Keratinocyte (primary cell): Measurements from ENCODE around the gene KLK11. TPM values are rescaled to one million over a fixed set of nuclear protein-coding genes. Genes with fewer than 3 reads are reported as not detected.

Experiments
- DNase-seq: peaks from one replicate; pipeline ENCODE4 v3.0.0-alpha.2; 2011; ENCODE audit warnings: low read depth, missing footprints, low spot score
- FAIRE-seq: peaks from 2 replicates; lab custom pipeline; 2011; peaks lifted over from hg19 to GRCh38; lab: Jason Lieb, UNC
- H2AFZ ChIP-seq: 2 replicates; pipeline ENCODE4 v1.6.0; 2012; ENCODE audit warnings: low read length, control low read depth, inconsistent platforms; ENCODE audit not compliant: control insufficient read depth
- H3K27ac ChIP-seq: 2 replicates; pipeline ENCODE4 v1.5.1; 2011; ENCODE audit warnings: low read length; ENCODE audit not compliant: control insufficient read depth, insufficient read depth
- H3K27me3 ChIP-seq: 3 replicates; pipeline ENCODE4 v1.6.0; 2011; ENCODE audit warnings: low read length; ENCODE audit not compliant: control insufficient read depth, insufficient read depth; ENCODE audit errors: extremely low read depth
- H3K36me3 ChIP-seq, 2 experiments: 2 replicates in 1 of 2; 3 replicates in 1 of 2; pipeline ENCODE4 v1.5.1; 2011; ENCODE audit warnings: low read length in 2 of 2, mild to moderate bottlenecking in 1 of 2; ENCODE audit not compliant: control insufficient read depth in 2 of 2, insufficient read depth in 2 of 2; ENCODE audit errors: extremely low read depth in 1 of 2
- H3K4me1 ChIP-seq: 3 replicates; pipeline ENCODE4 v1.5.1; 2011; ENCODE audit warnings: low read length; ENCODE audit not compliant: control insufficient read depth, insufficient read depth; ENCODE audit errors: extremely low read depth
- H3K4me2 ChIP-seq: 3 replicates; pipeline ENCODE4 v1.6.0; 2011; ENCODE audit warnings: low read depth, low read length; ENCODE audit not compliant: control insufficient read depth, insufficient read depth; ENCODE audit errors: extremely low read depth
- H3K4me3 ChIP-seq, 3 experiments: fragments of 200-600 bp in 1 of 3; sonication (generic) in 1 of 3; 2 replicates in 2 of 3; 3 replicates in 1 of 3; pipeline ENCODE4 v1.5.1; 2011 to 2016; ENCODE audit warnings: low read length in 3 of 3, mild to moderate bottlenecking in 3 of 3, control low read depth in 2 of 3, inconsistent platforms in 1 of 3, low read depth in 1 of 3, mixed read lengths in 1 of 3, mixed run types in 1 of 3, moderate library complexity in 1 of 3; ENCODE audit not compliant: control insufficient read depth in 2 of 3, insufficient read depth in 2 of 3; ENCODE audit errors: extremely low read depth in 1 of 3
- H3K79me2 ChIP-seq: 2 replicates; pipeline ENCODE4 v1.6.0; 2012; ENCODE audit warnings: low read length; ENCODE audit not compliant: control insufficient read depth, insufficient read depth
- H3K9ac ChIP-seq: 3 replicates; pipeline ENCODE4 v1.6.0; 2011; ENCODE audit warnings: low read length; ENCODE audit not compliant: control insufficient read depth, insufficient read depth; ENCODE audit errors: extremely low read depth
- H3K9me1 ChIP-seq: 3 replicates; pipeline ENCODE4 v1.6.0; 2011; ENCODE audit warnings: low read length; ENCODE audit not compliant: control insufficient read depth, insufficient read depth; ENCODE audit errors: extremely low read depth
- H3K9me3 ChIP-seq: 2 replicates; pipeline ENCODE4 v1.5.1; 2012; ENCODE audit warnings: low read depth, low read length; ENCODE audit not compliant: control insufficient read depth
- H4K20me1 ChIP-seq: 3 replicates; pipeline ENCODE4 v1.6.0; 2011; ENCODE audit warnings: low read length; ENCODE audit not compliant: control insufficient read depth, insufficient read depth; ENCODE audit errors: extremely low read depth
- CTCF ChIP-seq, 3 experiments: IDR thresholded peaks in 1 of 3; conservative IDR thresholded peaks in 1 of 3; optimal IDR thresholded peaks in 1 of 3; 2 replicates in 2 of 3; 3 replicates in 1 of 3; pipeline versions ENCODE3 to v1.5.1; 2011; ENCODE audit warnings: low read length in 3 of 3, mild to moderate bottlenecking in 3 of 3, moderate library complexity in 2 of 3, control low read depth in 1 of 3, inconsistent platforms in 1 of 3; ENCODE audit not compliant: insufficient read depth in 2 of 3; ENCODE audit errors: extremely low read depth in 1 of 3
- EZH2 ChIP-seq: IDR thresholded peaks from one replicate; pipeline ENCODE4 v1.6.1; 2012; ENCODE audit warnings: inconsistent platforms, mild to moderate bottlenecking, low read length, moderate library complexity
- dilution Hi-C: fragments of 300-500 bp; cut with MboI; formaldehyde crosslinking; loops from one replicate; pipeline ENCODE4 v1.7.0; 2020; ENCODE audit warnings: low sequenced_read_pairs; ENCODE audit not compliant: extremely low pct_ligation_motif_present
- polyA plus RNA-seq, 5 experiments: library from polyadenylated mRNA; depleted of rRNA in 3 of 5; stranded (reverse) in 3 of 5; stranded (forward) in 1 of 5; unstranded in 1 of 5; fragments of >200 nt; gene quantifications; 1 replicate in 1 of 5; 2 replicates in 3 of 5; 3 replicates in 1 of 5; pipeline versions ENCODE4 v1.2.1 to v1.2.3, GENCODE V29; 2011 to 2012; ENCODE audit warnings: missing spikeins in 2 of 5, low read depth in 1 of 5, low replicate concordance in 1 of 5

The KLK11 gene
- polyA plus RNA-seq, 1 donor (not counting 4 experiments of a cell fraction or from before 2014, with no cell fraction given): 18.0 TPM

DNA sequence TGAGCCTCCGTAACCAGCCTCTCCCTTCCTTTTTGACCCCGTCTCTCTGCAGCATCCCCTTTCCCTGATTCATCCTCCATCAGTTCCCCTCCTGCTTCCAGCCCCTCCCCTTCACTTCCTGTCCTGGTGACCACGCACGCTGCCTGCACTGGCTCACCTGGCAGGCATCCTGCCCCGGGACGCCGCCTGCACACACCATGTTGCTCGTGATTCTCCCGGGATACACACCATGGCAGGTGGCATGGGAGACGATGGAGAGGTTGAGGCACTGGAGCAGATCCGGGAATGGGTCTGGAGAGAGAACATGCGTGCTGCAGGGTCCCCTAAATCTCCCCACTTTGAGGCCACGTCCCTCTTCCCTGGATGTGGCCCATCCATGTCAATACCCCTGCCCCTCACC, 4.2 kb upstream of the KLK11 start:
- Histone ChIP-seq H3K4me2 (no peak overlapping the region), H3K4me1 (peaks cover 18% of the 10 kb centered on the region), H4K20me1 (no peaks in the 10 kb centered on the region), H3K79me2 (no peaks in the 10 kb centered on the region), H3K9ac (no peak overlapping the region), H2AFZ (no peak overlapping the region), H3K9me3 (no peaks in the 10 kb centered on the region), H3K27ac (no peak overlapping the region), H3K27me3 (peaks cover 9% of the 10 kb centered on the region), H3K9me1 (no peaks in the 10 kb centered on the region), H3K4me3 (no peak overlapping the region), H3K36me3 (no peaks in the 10 kb centered on the region)
- no peak for FAIRE-seq
- DNase-seq: no peak
- dilution Hi-C loops: no loop called here
- no peak for TF ChIP-seq EZH2
- no peak for TF ChIP-seq CTCF (optimal IDR thresholded peaks at IDR 0.05 in 1 of 3, IDR thresholded peaks at IDR 0.05 in 1 of 3, conservative IDR thresholded peaks at IDR 0.05 in 1 of 3; ENCODE audit: extremely low read depth in 1 of 3, insufficient read depth in 2 of 3, low read length in 3 of 3)

DNA sequence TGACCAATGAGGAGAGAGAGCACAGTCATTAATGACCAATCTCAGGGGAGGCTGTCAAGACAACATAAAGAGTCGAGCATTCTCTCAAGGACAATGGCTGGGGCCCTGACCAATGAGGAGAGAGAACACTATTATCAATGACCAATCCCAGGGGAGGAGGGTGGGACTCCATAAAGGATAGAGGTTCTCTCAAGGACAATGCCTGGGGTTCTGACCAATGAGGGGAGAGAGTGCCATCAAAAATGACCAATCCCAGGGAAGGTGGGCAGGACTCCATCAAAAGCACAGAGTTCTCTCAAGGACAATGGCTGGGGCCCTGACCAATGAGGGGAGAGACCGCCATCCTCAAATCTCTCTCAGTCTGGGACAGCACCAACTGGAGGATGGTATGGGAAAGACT, 3.3 kb upstream of the KLK11 start:
- no peaks in the 10 kb centered on the region for H3K9me1 ChIP-seq
- no peak overlapping the region for H3K4me3 ChIP-seq
- H3K36me3 ChIP-seq: no peaks in the 10 kb centered on the region
- dilution Hi-C loops: no loop called here
- no peak overlapping the region for H3K9ac ChIP-seq
- TF ChIP-seq CTCF (optimal IDR thresholded peaks at IDR 0.05 in 1 of 3, IDR thresholded peaks at IDR 0.05 in 1 of 3, conservative IDR thresholded peaks at IDR 0.05 in 1 of 3; ENCODE audit: extremely low read depth in 1 of 3, insufficient read depth in 2 of 3, low read length in 3 of 3) (no peak), EZH2 (no peak)
- DNase-seq: no peak
- H3K27ac ChIP-seq: no peak overlapping the region
- H3K27me3 ChIP-seq: peaks cover 12% of the 10 kb centered on the region
- H2AFZ ChIP-seq: no peak overlapping the region
- H4K20me1 ChIP-seq: no peaks in the 10 kb centered on the region
- no peak for FAIRE-seq
- no peaks in the 10 kb centered on the region for H3K9me3 ChIP-seq
- no peaks in the 10 kb centered on the region for H3K79me2 ChIP-seq
- no peak overlapping the region for H3K4me2 ChIP-seq
- H3K4me1 ChIP-seq: peaks cover 18% of the 10 kb centered on the region
